Hepatocyte (in vitro differentiated cells): Measurements from ENCODE around the gene ABHD16B.

ENCODE experiments used
- EZH2 ChIP-seq: fragments of 200-600 bp; sonication (generic); IDR thresholded peaks from 2 replicates; pipeline ENCODE4 v1.6.1; 2016; ENCODE audit warnings: antibody characterized with exemption, mild to moderate bottlenecking, borderline replicate concordance
- TF ChIP-seq, protein P1 (sequence below): fragments of 200-600 bp; sonication (generic); IDR thresholded peaks from 2 replicates; pipeline ENCODE4 v1.5.1; 2016; ENCODE audit warnings: antibody characterized with exemption, mild to moderate bottlenecking; ENCODE audit not compliant: poor library complexity

DNA sequence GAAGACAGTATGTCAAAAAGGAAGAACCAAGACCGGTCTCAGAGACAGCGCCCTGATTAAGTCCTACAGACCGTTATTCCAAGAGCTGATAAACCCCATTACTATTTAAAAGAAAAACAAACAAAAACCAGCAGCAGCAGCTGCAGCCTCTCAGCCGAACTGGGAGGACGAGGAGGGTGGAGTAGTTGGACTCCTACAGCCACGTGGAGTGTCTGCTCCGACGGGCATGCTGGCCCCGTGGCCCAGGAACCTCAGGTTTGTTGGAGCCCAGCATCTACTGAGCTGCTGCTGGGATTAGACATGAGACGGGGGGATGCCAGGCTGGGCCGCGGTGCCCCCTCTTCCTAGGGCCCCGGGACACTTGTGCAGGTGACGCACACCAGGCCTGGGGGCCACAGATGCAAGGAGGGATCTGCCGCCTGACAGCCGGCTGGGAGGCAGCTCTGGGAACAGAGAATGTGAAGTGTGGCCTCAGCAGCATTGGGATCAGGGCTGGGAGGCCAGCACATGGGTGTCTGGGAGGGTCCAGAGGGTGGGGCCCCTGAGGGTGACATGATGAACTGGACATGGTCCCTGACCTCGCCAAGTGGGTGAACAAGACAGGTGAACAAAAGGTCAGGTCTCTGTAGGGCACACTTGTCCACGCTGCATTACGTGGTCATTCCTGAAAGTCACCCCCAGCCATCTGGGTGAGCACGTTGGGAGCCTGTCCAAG is 27.4 kb upstream of the ABHD16B start:
- TF ChIP-seq, protein P1, sequence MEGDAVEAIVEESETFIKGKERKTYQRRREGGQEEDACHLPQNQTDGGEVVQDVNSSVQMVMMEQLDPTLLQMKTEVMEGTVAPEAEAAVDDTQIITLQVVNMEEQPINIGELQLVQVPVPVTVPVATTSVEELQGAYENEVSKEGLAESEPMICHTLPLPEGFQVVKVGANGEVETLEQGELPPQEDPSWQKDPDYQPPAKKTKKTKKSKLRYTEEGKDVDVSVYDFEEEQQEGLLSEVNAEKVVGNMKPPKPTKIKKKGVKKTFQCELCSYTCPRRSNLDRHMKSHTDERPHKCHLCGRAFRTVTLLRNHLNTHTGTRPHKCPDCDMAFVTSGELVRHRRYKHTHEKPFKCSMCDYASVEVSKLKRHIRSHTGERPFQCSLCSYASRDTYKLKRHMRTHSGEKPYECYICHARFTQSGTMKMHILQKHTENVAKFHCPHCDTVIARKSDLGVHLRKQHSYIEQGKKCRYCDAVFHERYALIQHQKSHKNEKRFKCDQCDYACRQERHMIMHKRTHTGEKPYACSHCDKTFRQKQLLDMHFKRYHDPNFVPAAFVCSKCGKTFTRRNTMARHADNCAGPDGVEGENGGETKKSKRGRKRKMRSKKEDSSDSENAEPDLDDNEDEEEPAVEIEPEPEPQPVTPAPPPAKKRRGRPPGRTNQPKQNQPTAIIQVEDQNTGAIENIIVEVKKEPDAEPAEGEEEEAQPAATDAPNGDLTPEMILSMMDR, result no peak
- no peak for TF ChIP-seq EZH2
